ENCODE results near the gene KAT8. TPM values are rescaled to one million over a fixed set of nuclear protein-coding genes. Genes with fewer than 3 reads are reported as not detected.

The KAT8 gene
- total and polyA plus RNA-seq, 2 of the 13 experiments (the other 11 are each of a cell fraction or from before 2014, with no cell fraction given), result 79.0 to 84.2 TPM

DNA sequence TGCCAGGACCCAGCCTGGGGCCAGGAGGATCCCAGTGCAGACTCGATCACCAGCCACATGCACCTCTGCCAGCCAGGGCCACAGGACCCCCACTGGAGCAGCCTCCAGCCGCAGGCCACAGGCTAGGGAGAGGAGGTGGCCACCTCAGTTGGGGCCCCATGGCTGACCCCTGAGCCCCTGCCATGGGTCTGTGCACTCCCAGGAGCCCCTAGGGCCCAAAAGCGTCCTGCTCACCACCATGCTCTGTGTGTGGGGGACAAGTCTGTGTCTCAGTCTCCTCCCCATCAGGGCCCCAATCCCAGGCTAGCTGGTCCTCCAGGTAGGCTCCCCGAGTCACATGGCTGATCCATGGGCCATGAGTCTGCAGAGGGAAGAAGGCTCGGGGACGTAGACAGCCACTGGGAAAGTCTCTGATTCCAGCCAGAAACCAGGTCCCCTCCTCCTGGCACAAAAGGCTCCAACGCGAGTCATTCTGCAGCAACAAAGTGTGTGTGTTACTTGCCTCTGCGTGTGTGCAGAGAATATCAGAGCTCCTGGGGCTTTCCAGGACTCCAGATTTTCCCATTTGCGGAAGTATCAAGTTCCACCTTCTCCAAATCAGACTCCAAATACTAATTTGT lies 24.1 kb downstream of the KAT8 start (continued):
- TF ChIP-seq CREB3 (CRISPR knock-in tag; IDR thresholded peaks at IDR 0.05) (no peak), ZSCAN12 (CRISPR knock-in tag; IDR thresholded peaks at IDR 0.05) (no peak), RARA (CRISPR knock-in tag; IDR thresholded peaks at IDR 0.05) (no peak), PCBP1 (IDR thresholded peaks at IDR 0.05; ENCODE audit: borderline replicate concordance, low read depth, low read length) (no peak), ZNF703 (CRISPR knock-in tag; IDR thresholded peaks at IDR 0.05; ENCODE audit: borderline replicate concordance) (no peak; the same call in 1 of the 2 replicates), ZNF672 (CRISPR knock-in tag; IDR thresholded peaks at IDR 0.05) (no peak), ZNF83 (CRISPR knock-in tag; IDR thresholded peaks at IDR 0.05; ENCODE audit: borderline replicate concordance) (no peak), SALL2 (CRISPR knock-in tag; IDR thresholded peaks at IDR 0.05) (no peak), SIX1 (CRISPR knock-in tag; IDR thresholded peaks at IDR 0.05; ENCODE audit: borderline replicate concordance) (peak; percentile 58), BORCS8-MEF2B (CRISPR knock-in tag; IDR thresholded peaks at IDR 0.05) (no peak), NRL (CRISPR knock-in tag; IDR thresholded peaks at IDR 0.05; ENCODE audit: borderline replicate concordance) (peak; percentile 72), ZMYM2 (CRISPR knock-in tag; IDR thresholded peaks at IDR 0.05) (no peak), FUBP1 (CRISPR knock-in tag; IDR thresholded peaks at IDR 0.05; ENCODE audit: borderline replicate concordance) (no peak)
- TF ChIP-seq, protein P1, sequence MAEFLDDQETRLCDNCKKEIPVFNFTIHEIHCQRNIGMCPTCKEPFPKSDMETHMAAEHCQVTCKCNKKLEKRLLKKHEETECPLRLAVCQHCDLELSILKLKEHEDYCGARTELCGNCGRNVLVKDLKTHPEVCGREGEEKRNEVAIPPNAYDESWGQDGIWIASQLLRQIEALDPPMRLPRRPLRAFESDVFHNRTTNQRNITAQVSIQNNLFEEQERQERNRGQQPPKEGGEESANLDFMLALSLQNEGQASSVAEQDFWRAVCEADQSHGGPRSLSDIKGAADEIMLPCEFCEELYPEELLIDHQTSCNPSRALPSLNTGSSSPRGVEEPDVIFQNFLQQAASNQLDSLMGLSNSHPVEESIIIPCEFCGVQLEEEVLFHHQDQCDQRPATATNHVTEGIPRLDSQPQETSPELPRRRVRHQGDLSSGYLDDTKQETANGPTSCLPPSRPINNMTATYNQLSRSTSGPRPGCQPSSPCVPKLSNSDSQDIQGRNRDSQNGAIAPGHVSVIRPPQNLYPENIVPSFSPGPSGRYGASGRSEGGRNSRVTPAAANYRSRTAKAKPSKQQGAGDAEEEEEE (CRISPR knock-in tag; IDR thresholded peaks at IDR 0.05; ENCODE audit: borderline replicate concordance), result no peak
- TF ChIP-seq, protein P2, sequence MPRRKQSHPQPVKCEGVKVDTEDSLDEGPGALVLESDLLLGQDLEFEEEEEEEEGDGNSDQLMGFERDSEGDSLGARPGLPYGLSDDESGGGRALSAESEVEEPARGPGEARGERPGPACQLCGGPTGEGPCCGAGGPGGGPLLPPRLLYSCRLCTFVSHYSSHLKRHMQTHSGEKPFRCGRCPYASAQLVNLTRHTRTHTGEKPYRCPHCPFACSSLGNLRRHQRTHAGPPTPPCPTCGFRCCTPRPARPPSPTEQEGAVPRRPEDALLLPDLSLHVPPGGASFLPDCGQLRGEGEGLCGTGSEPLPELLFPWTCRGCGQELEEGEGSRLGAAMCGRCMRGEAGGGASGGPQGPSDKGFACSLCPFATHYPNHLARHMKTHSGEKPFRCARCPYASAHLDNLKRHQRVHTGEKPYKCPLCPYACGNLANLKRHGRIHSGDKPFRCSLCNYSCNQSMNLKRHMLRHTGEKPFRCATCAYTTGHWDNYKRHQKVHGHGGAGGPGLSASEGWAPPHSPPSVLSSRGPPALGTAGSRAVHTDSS (CRISPR knock-in tag; conservative IDR thresholded peaks at IDR 0.05), result no peak
- TF ChIP-seq, protein P3, sequence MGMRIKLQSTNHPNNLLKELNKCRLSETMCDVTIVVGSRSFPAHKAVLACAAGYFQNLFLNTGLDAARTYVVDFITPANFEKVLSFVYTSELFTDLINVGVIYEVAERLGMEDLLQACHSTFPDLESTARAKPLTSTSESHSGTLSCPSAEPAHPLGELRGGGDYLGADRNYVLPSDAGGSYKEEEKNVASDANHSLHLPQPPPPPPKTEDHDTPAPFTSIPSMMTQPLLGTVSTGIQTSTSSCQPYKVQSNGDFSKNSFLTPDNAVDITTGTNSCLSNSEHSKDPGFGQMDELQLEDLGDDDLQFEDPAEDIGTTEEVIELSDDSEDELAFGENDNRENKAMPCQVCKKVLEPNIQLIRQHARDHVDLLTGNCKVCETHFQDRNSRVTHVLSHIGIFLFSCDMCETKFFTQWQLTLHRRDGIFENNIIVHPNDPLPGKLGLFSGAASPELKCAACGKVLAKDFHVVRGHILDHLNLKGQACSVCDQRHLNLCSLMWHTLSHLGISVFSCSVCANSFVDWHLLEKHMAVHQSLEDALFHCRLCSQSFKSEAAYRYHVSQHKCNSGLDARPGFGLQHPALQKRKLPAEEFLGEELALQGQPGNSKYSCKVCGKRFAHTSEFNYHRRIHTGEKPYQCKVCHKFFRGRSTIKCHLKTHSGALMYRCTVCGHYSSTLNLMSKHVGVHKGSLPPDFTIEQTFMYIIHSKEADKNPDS (CRISPR knock-in tag; IDR thresholded peaks at IDR 0.05), result no peak
- TF ChIP-seq, protein P4, sequence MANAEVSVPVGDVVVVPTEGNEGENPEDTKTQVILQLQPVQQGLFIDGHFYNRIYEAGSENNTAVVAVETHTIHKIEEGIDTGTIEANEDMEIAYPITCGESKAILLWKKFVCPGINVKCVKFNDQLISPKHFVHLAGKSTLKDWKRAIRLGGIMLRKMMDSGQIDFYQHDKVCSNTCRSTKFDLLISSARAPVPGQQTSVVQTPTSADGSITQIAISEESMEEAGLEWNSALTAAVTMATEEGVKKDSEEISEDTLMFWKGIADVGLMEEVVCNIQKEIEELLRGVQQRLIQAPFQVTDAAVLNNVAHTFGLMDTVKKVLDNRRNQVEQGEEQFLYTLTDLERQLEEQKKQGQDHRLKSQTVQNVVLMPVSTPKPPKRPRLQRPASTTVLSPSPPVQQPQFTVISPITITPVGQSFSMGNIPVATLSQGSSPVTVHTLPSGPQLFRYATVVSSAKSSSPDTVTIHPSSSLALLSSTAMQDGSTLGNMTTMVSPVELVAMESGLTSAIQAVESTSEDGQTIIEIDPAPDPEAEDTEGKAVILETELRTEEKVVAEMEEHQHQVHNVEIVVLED (CRISPR knock-in tag; IDR thresholded peaks at IDR 0.05; ENCODE audit: borderline replicate concordance), result no peak
- TF ChIP-seq, protein P5, sequence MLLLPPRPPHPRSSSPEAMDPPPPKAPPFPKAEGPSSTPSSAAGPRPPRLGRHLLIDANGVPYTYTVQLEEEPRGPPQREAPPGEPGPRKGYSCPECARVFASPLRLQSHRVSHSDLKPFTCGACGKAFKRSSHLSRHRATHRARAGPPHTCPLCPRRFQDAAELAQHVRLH (CRISPR knock-in tag; IDR thresholded peaks at IDR 0.05; ENCODE audit: borderline replicate concordance, low read depth), result peak; percentile 30; the same call in 1 of the 2 replicates

Data from HepG2 (cell line).